PC-9 (cell line): ENCODE results near the gene RHO. TPM values are rescaled to one million over a fixed set of nuclear protein-coding genes. Genes with fewer than 3 reads are reported as not detected.

Source experiments
- BruUV-seq: library from RNA; stranded (reverse); fragments of 400-500 nt; replicated peaks from 2 replicates; lab custom pipeline; 2021; lab: Mats Ljungman, UMichigan
- CTCF ChIA-PET: fragments of 300-600 bp; sonication (Branson Sonifier 250); formaldehyde crosslinking; loops from one replicate; lab custom pipeline; 2022; ENCODE audit warnings: antibody characterized with exemption; lab: Charles Lee
- POLR2A ChIA-PET: fragments of 300-600 bp; sonication (Branson Sonifier 250); formaldehyde crosslinking; loops from one replicate; lab custom pipeline; 2022; ENCODE audit warnings: antibody characterized with exemption; ENCODE audit not compliant: unreplicated experiment; lab: Charles Lee
- DNase-seq, 2 experiments: peaks; one replicate each; pipeline versions ENCODE4 v3.0.0 to v3.0.0-alpha.2; 2015 to 2022; ENCODE audit warnings: mixed read lengths in 1 of 2
- H2AFZ ChIP-seq: fragments of 200-600 bp; sonication (generic); 2 replicates; pipeline ENCODE4 v1.8.1; 2017; ENCODE audit warnings: antibody characterized with exemption
- H3F3A ChIP-seq: fragments of 200-600 bp; sonication (generic); 2 replicates; pipeline ENCODE4 v1.8.1; 2017; ENCODE audit warnings: antibody characterized with exemption, mild to moderate bottlenecking, low read depth; ENCODE audit not compliant: insufficient read depth
- H3K27ac ChIP-seq: fragments of 200-600 bp; sonication (generic); 2 replicates; pipeline ENCODE4 v1.6.1; 2016; ENCODE audit warnings: mixed run types
- H3K27me3 ChIP-seq: fragments of 200-600 bp; sonication (generic); 2 replicates; pipeline ENCODE4 v1.6.1; 2016; ENCODE audit warnings: low read depth, mixed run types; ENCODE audit not compliant: insufficient read depth
- H3K36me3 ChIP-seq: fragments of 200-600 bp; sonication (generic); 2 replicates; pipeline ENCODE4 v1.6.1; 2016; ENCODE audit warnings: low read depth, mixed run types
- H3K4me1 ChIP-seq: fragments of 200-600 bp; sonication (generic); replicated peaks from 2 replicates; pipeline ENCODE4 v1.6.1; 2016; ENCODE audit warnings: mixed run types; ENCODE audit not compliant: insufficient read depth
- H3K4me2 ChIP-seq: fragments of 200-600 bp; sonication (generic); 2 replicates; pipeline ENCODE4 v1.6.1; 2017; ENCODE audit warnings: mixed run types
- H3K4me3 ChIP-seq: fragments of 200-600 bp; sonication (generic); 2 replicates; pipeline ENCODE4 v1.6.1; 2016; ENCODE audit warnings: mixed run types
- H3K79me2 ChIP-seq: fragments of 200-600 bp; sonication (generic); 2 replicates; pipeline ENCODE4 v1.6.1; 2017; ENCODE audit warnings: low read depth, mixed run types
- H3K9me2 ChIP-seq: fragments of 200-600 bp; sonication (generic); 2 replicates; pipeline ENCODE4 v1.8.1; 2017; ENCODE audit warnings: mild to moderate bottlenecking; ENCODE audit not compliant: insufficient read depth
- H3K9me3 ChIP-seq: fragments of 200-600 bp; sonication (generic); 2 replicates; pipeline ENCODE4 v1.8.1; 2016; ENCODE audit warnings: low read depth; ENCODE audit not compliant: insufficient read depth
- H4K20me1 ChIP-seq: fragments of 200-600 bp; sonication (generic); 2 replicates; pipeline ENCODE4 v1.8.1; 2017; ENCODE audit not compliant: insufficient read depth
- EZH2 ChIP-seq: fragments of 200-600 bp; sonication (generic); IDR thresholded peaks from 2 replicates; pipeline ENCODE4 v1.8.0; 2017; ENCODE audit warnings: antibody characterized with exemption, low read depth
- intact Hi-C: fragments of 100-400 bp; cut with micrococcal nuclease; formaldehyde crosslinking; loops from one replicate; pipeline ENCODE4 v1.10.0; 2022; ENCODE audit not compliant: unreplicated experiment
- total RNA-seq: library from RNA; stranded (reverse); gene quantifications from 2 replicates; pipeline ENCODE4 v1.2.3, GENCODE V29; 2021
- TF ChIP-seq, protein P1 (sequence below): fragments of 200-600 bp; sonication (generic); conservative IDR thresholded peaks from 2 replicates; pipeline ENCODE4 v1.6.1; 2017; ENCODE audit warnings: mixed run types, antibody characterized with exemption, mild to moderate bottlenecking, moderate library complexity

RHO gene
- total RNA-seq, 1 experiment from 2014 or later = not detected

DNA sequence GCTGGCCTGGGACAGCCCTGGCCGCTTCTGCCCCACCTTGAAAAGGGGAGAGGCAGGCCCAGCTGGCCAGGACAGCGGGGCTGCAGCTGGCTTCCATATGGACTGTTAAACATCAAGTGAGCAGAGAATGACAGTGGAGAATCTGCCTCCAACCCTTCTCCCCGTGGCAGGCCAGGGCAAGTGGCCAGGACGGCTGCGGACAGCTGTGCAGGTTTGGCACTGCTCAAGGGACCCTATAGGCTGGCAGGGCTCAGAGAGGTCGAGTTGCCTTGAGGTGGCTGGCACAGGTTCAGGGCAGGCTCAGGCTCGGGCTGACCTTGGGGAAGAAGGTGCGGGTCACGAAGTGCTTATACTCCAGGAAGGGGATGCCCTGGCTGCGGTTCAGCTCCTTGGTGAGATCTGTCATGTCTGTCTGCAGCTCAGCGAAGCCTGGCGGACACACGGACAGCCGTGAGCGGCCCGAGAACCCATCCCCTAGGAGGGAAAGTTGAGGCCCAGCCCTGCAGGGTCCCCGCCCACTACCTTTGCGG, 38.8 kb downstream of the RHO start:
- no peak for DNase-seq
- Histone ChIP-seq H3K36me3 (no peaks in the 10 kb centered on the region), H3K27ac (no peak overlapping the region), H3K27me3 (no peaks in the 10 kb centered on the region), H3K79me2 (no peaks in the 10 kb centered on the region), H3K4me2 (no peak overlapping the region), H2AFZ (no peak overlapping the region), H4K20me1 (no peaks in the 10 kb centered on the region), H3K9me3 (no peaks in the 10 kb centered on the region), H3K4me1 (peaks cover 9% of the 10 kb centered on the region), H3F3A (peaks cover 10% of the 10 kb centered on the region; the same call in 1 of the 2 replicates), H3K4me3 (no peak overlapping the region), H3K9me2 (no peaks in the 10 kb centered on the region)
- POLR2A ChIA-PET = no interaction called here
- CTCF ChIA-PET = no interaction called here
- intact Hi-C loops = loop anchor here (5.0 kb wide), 1 partner anchor 75 kb away; no protein-coding TSS in a partner anchor
- no TSS peak for BruUV-seq
- TF ChIP-seq, protein P1, sequence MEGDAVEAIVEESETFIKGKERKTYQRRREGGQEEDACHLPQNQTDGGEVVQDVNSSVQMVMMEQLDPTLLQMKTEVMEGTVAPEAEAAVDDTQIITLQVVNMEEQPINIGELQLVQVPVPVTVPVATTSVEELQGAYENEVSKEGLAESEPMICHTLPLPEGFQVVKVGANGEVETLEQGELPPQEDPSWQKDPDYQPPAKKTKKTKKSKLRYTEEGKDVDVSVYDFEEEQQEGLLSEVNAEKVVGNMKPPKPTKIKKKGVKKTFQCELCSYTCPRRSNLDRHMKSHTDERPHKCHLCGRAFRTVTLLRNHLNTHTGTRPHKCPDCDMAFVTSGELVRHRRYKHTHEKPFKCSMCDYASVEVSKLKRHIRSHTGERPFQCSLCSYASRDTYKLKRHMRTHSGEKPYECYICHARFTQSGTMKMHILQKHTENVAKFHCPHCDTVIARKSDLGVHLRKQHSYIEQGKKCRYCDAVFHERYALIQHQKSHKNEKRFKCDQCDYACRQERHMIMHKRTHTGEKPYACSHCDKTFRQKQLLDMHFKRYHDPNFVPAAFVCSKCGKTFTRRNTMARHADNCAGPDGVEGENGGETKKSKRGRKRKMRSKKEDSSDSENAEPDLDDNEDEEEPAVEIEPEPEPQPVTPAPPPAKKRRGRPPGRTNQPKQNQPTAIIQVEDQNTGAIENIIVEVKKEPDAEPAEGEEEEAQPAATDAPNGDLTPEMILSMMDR = no peak
- no peak for TF ChIP-seq EZH2

DNA sequence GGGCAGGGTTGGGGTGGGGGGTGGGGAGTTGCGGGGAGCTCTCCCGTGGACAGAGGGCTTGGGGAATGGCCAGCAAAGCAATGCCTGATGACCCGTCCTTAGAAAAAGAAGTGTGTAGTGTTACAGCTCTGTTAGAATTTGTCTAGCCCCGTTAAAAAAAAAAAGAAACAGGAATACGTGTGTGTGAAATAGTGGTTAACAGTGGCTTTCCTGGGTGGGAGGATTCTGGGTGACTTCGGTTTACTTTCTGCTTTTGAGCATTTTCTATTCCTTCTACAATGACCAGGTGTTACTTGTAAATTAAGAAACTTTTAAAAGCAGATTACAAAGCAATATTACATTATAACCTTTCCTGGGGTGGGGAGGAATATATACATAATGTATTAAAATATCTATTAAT, 39.5 kb downstream of the RHO start:
- POLR2A ChIA-PET = interaction anchor here (0.6 kb wide), 1 partner anchor 22 kb away, joined by 5 read pairs; no protein-coding TSS in a partner anchor

DNA sequence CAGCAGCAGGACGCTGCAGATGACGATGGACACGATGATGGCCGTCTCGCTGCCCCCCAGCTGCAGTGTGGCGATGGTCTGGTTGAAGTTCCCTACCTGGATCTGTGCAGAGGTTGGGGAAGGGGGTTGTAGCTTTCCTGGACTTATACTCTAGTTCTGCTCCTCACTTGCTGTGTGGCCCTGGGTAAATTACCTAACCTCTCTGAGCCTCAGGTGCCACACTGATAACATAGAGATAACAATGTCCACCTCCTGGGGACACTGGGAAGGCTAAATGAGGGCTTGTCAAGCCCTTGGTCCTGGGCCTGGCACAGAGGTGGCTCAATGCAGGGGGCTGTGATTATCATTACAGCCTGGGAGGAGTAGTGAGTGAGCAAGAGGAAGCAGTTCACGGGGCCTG, 41.4 kb downstream of the RHO start:
- no TSS peak for BruUV-seq
- TF ChIP-seq EZH2 = no peak
- TF ChIP-seq, protein P1 = no peak
- ChIA-PET CTCF (no interaction called here), POLR2A (no interaction called here)
- no peak overlapping the region for H3K4me2 ChIP-seq
- H3K27me3 ChIP-seq = no peaks in the 10 kb centered on the region
- H3K27ac ChIP-seq = no peak overlapping the region
- peaks cover 5% of the 10 kb centered on the region for H3K4me1 ChIP-seq
- no peaks in the 10 kb centered on the region for H3K9me2 ChIP-seq
- no peaks in the 10 kb centered on the region for H4K20me1 ChIP-seq
- H3F3A ChIP-seq = peaks cover 10% of the 10 kb centered on the region; the same call in 1 of the 2 replicates
- no peak overlapping the region for H2AFZ ChIP-seq
- H3K79me2 ChIP-seq = no peaks in the 10 kb centered on the region
- no peak for DNase-seq
- no peak overlapping the region for H3K4me3 ChIP-seq
- H3K9me3 ChIP-seq = no peaks in the 10 kb centered on the region
- intact Hi-C loops = loop anchor here (5.0 kb wide), 1 partner anchor 78 kb away; no protein-coding TSS in a partner anchor
- no peaks in the 10 kb centered on the region for H3K36me3 ChIP-seq

More for the DNA sequence above, 39.5 kb downstream of the RHO start:
- Histone ChIP-seq H3K4me2 (no peak overlapping the region), H3K9me2 (no peaks in the 10 kb centered on the region), H3F3A (peaks cover 10% of the 10 kb centered on the region; the same call in 1 of the 2 replicates), H2AFZ (no peak overlapping the region), H3K4me1 (peaks cover 9% of the 10 kb centered on the region), H3K36me3 (no peaks in the 10 kb centered on the region), H3K9me3 (no peaks in the 10 kb centered on the region), H3K27me3 (no peaks in the 10 kb centered on the region), H3K27ac (no peak overlapping the region), H3K4me3 (no peak overlapping the region), H4K20me1 (no peaks in the 10 kb centered on the region), H3K79me2 (no peaks in the 10 kb centered on the region)
- TF ChIP-seq EZH2 = no peak
- TF ChIP-seq, protein P1 = no peak
- intact Hi-C loops = loop anchor here (5.0 kb wide), 1 partner anchor 76 kb away; no protein-coding TSS in a partner anchor
- DNase-seq = no peak
- CTCF ChIA-PET = no interaction called here
- BruUV-seq = no TSS peak
